ENCODE results near the gene ZNF783.
"Not testable (repeated sequence)": the region's sequence is repeated elsewhere in the genome, so short reads cannot be mapped to it uniquely, and the experiment has no call there.

ZNF783 gene

GRCh38 chr7:149300620-149301285 lies 38.8 kb downstream of the ZNF783 start:
- no peak for DNase-seq (ENCODE audit: low read depth, low spot score)

- DNase-seq (ENCODE audit: low read depth, low spot score), result no peak
Observed at GRCh38 chr7:149302222-149302621, 40.2 kb downstream of the ZNF783 start.

- no peak for DNase-seq (ENCODE audit: low read depth, low spot score)
Observed at GRCh38 chr7:149302865-149303264, 40.9 kb downstream of the ZNF783 start.

DNA sequence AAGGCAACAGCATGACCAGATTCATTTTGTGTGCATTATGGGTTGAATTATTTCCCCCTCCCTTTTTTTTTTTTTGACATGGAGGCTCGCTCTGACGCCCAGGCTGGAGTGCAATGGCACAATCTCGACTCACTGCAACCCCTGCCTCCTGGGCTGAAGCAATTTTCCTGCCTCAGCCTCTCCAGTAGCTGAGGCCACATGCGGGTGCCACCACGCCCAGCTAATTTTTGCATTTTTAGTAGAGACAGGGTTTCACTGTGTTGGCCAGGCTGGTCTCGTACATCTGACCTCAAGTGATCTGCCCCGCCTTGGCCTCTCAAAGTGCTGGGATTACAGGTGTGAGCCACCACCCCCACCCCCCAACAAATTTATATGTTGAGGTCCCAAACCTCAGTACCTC lies 42.0 kb downstream of the ZNF783 start:
- DNase-seq (ENCODE audit: low read depth, low spot score), result no peak

DNA sequence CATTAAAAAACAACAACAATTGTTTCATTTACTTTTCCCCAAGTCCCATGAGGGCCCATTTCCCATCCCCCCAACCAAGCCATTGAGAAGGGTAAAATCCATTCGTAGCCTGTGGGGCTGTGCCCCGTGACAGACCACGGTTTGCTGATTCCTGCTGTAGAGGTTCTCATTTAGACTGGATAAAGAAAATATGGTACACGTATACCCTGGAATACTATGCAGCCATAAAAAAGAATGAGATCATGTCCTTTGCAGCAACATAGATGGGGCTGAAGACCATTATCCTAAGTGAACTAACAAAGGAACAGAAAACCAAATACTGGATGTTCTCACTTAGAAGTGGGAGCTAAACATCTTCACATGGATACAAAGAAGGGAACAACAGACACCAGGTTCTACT lies 44.9 kb downstream of the ZNF783 start:
- DNase-seq (ENCODE audit: low read depth, low spot score), result no peak

DNA sequence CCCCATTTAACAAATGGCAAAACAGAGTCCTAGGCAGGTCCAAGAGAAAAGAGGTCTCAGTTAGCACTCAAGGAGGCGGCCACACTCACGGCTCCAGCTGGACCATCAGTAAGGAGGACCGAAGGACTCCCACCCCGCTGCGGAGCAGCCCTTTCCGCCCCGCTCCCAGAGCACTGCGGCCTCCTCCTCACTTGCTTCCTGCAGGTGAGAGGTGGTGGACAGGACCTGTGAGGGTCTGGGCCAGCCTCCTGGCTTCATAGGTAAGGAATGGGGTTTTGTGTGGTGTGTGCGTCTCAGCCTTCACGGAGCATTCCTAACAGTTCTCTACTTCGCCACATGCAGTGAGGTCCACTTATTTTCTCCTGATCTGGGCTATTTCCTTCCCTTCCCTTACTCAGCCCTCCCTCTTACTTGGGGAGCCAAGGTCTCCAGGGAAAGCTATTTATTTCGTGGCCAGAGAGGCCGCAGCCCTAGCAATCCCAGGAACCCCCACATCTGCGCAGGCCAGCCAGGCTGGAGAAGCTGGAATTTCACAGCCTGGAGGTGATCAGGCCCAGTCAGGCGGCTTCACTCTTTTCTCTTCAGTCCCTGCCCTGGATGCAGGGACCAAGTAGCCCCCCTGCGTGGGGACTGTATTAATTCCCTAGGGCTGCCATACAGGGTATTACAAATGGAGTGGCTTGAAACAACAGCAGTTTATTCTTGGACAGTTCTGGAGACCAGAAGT lies 45.9 kb downstream of the ZNF783 start:
- no peak for DNase-seq (ENCODE audit: low read depth, low spot score)

DNA sequence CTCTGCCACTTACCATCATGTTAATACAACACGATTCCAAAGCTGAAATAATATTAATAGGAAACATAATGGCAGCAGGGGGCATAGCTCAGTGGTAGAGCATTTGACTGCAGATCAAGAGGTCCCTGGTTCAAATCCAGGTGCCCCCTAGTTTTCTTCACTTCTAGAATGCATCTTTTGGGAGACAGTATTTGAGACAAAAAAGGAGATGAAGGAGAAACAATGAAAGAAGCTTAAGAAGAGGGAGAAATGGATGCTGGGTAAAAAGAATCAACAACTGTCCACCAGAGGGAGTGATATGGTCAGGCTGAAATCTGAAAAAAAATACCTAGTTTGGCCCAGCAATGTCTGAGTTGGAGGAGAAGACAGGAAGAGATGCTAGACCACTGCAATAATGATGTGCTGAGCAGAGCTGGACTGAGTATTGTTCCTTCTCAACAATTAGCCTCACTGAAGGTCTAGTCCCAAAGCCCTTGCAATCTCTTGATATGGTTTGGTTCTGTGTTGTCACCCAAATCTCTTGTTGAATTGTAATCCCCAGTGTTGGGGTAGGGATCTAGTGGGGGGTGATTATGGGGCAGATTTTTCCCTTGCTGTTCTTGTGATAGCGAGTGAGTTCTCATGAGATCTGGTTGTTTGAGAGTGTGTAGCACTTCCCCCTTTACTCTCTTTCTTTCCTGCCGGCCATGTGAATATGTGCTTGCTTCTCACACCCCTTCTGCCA lies 48.3 kb downstream of the ZNF783 start:
- DNase-seq (ENCODE audit: low read depth, low spot score), result no peak

DNA sequence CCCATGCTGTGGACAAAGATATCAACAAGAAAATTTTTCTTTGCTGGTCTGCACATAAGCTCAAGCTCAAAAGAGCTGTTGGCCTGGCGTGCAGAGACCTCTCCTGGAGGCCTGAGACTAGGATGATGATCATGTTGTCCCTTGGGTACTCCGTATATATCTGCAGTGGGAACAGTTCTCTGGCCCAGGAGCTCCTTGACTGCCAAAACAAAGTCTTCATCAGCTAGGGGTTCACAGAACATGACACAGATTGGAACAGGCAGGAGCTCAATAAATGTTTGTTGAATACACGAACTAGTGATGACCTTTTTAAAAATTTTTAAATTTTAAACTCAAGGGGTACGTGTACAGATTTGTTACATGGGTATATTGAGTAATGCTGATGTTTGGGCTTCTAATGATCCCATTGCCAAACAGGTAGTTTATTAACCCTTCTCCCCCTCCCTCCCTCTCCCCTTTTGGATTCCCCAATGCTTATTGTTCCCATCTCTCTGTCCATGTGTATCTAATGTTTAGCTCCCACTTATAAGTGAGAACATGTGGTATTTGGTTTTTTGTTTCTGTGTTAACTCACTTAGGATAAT lies 49.1 kb downstream of the ZNF783 start:
- no peak for DNase-seq (ENCODE audit: low read depth, low spot score)

GRCh38 chr7:149313981-149314380 lies 52.0 kb downstream of the ZNF783 start:
- no peak for DNase-seq (ENCODE audit: low read depth, low spot score)

DNA sequence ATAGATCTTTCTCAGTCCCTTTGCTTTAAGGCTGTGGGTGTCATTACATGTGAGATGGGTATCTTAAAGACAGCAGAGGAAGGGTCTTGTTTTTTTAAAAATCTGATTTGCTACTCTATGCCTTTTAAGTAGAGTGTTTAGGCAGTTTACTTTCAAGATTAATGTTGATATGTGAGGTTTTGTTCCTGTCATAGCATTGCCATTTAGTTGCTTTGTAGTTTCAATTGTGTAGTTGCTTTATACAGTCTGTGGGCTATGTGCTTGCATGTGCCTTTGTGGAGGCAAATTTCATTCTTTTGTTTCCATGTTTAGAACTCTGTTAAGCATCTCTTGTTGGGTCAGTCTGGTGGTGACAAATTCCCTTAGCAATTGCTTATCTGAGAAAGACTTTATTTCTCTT lies 54.6 kb downstream of the ZNF783 start:
- DNase-seq (ENCODE audit: low read depth, low spot score), result no peak

GRCh38 chr7:149317496-149317895 lies 55.5 kb downstream of the ZNF783 start:
- DNase-seq (ENCODE audit: low read depth, low spot score), result no peak

DNA sequence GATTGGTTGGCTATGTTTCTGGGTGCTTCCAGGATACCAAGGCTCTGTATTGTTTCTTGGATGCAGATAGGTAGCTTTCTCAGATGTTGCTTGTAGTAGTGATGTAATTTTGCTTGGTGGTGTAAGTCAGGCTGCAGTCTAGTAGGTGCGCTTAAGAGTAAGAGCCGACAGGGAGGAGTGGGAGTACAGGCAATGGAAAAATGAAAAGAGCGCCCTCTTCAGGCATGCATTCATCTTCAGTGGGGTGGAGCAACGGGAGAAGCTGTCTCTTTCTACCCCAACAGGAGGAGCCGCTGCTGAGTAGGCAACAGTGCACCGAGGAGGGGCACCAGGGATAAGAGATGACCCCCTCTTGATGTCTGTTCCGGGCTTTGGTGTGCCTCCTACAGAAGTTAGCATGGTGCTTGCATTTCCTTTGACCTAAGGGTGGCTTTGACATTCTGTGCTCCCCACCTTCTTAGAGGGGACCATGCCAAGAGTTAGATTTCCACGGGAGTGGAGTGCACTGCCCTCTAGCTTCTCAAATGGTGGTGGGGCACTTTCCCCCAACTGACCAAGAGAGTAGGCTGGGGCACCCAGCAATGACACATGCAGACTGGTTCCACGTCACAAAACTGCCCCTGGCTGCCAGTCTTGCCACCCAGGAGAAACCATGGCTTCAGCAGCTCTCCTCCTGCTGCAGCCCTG lies 56.1 kb downstream of the ZNF783 start:
- peak; percentile 69 for DNase-seq (ENCODE audit: low read depth, low spot score)

GRCh38 chr7:149319376-149319775 lies 57.4 kb downstream of the ZNF783 start:
- no peak for DNase-seq (ENCODE audit: low read depth, low spot score)

GRCh38 chr7:149320313-149321124 lies 58.5 kb downstream of the ZNF783 start:
- no peak for DNase-seq (ENCODE audit: low read depth, low spot score)

DNA sequence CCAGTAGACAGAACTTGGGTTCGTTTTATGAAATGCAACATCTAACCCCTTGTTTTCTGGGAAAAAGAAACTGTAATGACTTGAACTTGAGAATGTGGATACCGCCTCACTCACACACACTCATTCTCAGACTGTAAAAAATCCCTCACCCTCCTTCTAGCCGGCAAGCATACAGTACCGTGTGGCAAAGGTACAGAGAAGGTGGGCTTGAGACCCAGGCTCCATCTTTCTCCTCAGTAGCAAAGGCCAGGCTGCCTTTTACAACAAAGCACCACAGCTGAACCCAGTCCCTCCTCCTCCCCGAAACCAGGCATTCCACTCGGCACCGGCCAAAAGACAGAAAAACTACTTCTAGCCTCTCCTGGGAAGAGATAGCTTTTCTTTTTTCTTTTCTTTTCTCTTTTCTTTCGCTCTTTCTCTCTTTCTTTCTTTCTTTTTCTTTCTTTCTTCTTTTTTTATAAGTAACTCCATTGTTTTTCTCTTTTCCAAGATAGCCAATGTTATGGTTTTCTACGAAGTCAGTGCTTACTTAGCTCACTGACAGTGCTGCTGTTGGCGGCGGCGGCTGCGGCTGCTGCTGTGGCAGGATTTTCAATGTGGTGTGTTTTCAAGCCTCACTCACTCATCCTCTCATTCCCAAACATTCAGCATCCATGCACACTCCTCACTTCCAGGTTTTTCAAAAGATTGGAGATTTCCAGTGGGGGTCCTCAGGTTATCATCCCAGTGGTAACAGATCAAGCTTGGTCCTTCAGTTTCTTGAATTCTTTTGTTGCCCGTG lies 59.3 kb downstream of the ZNF783 start:
- not testable (repeated sequence) for DNase-seq (ENCODE audit: low read depth, low spot score)

- DNase-seq (ENCODE audit: low read depth, low spot score), result no peak
Observed at GRCh38 chr7:149321978-149322541, 60.1 kb downstream of the ZNF783 start.

DNA sequence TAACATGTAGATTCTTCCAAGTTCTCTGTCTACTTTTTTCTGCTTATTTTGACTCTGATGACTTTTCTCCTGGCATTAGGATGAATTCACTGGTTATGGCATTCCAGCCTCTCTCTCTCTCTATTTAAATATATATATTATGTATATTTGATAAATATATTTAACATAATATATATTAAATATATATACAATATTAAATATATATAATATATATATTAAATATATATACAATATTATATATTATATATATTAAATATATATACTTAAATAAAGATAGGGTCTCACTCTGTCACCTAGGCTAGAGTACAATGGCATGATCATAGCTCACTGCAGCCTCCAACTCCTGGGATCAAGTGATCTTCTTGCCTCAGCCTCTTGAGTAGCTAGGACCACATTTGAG lies 60.7 kb downstream of the ZNF783 start:
- DNase-seq (ENCODE audit: low read depth, low spot score), result no peak

- no peak for DNase-seq (ENCODE audit: low read depth, low spot score)
Observed at GRCh38 chr7:149325248-149325647, 63.3 kb downstream of the ZNF783 start.

DNA sequence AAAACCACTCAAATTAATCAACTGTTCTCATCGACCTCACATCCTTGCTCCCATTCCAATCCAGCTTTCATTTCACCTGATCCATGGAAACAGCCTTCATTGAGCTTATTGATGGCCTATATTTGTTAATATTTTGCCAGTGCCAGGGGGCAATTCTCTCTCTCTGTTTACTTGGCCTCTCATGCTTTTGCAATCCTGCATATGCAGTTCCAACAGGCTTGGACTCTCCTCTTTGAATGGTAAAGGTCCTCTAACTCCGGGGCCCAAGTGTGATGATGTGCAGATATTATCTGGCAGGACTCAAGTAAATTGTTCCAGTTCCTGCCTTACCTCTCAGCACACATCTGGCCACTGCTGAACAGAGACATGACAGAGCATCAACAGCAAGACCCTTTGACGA lies 67.3 kb downstream of the ZNF783 start:
- no peak for DNase-seq (ENCODE audit: low read depth, low spot score)
